Glomerular endothelial cell (primary cell): Measurements from ENCODE around the gene GNG14. TPM values are rescaled to one million over a fixed set of nuclear protein-coding genes. Genes with fewer than 3 reads are reported as not detected.
"Not testable (repeated sequence)": the region's sequence is repeated elsewhere in the genome, so short reads cannot be mapped to it uniquely, and the experiment has no call there.

Experiments used
- DNase-seq: peaks from one replicate; pipeline ENCODE4 v3.0.0-alpha.2; 2011; ENCODE audit warnings: low read depth, low spot score; ENCODE audit errors: extremely low read depth
- total RNA-seq: library from RNA; depleted of rRNA; stranded (reverse); fragments of >200 nt; gene quantifications from 2 replicates; pipeline ENCODE4 v1.2.3, GENCODE V29; 2015

Gene GNG14
- total RNA-seq, 1 donor from 2014 or later, result 2.1 TPM

- DNase-seq, result no peak
Observed at GRCh38 chr19:12695096-12695495, 7.3 kb downstream of the GNG14 start.

DNA sequence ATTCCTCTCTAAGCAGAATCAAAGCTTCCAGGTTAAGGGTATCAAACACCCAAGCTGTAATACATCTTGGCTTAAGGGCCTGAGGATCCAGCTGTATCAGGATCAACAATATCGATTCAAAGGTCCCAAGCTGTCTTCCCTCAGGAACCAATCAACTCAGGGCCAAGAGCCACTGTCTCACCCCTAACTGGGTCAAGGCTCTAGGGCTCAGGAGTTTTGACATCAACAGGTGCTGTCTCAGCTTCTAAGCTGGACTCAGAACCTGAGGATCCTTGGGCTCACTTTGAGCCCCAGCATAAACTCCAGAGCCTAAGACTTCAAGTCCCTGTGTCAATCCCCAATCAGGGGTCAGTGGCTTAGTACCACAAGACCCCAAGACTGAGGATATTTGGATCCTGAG, 7.7 kb downstream of the GNG14 start:
- DNase-seq, result no peak

DNA sequence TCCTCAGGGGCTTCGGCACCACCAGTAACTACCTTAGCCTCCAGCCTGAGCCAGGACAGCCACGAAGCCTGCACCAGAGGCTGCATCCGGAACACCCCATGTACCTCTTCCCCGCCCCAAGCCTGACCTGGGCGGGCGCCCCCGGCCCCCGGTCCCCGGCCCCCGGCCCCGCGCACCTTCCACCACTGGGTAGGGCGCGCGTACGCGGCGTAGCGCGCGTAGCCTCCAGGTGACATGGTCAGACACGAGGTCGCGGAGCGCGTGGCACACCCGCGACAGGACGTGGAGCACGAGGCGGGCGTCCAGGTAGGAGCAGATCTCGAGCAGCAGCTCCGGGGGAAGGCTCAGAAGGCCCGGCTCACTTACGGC, 8.2 kb downstream of the GNG14 start:
- DNase-seq, result no peak

DNA sequence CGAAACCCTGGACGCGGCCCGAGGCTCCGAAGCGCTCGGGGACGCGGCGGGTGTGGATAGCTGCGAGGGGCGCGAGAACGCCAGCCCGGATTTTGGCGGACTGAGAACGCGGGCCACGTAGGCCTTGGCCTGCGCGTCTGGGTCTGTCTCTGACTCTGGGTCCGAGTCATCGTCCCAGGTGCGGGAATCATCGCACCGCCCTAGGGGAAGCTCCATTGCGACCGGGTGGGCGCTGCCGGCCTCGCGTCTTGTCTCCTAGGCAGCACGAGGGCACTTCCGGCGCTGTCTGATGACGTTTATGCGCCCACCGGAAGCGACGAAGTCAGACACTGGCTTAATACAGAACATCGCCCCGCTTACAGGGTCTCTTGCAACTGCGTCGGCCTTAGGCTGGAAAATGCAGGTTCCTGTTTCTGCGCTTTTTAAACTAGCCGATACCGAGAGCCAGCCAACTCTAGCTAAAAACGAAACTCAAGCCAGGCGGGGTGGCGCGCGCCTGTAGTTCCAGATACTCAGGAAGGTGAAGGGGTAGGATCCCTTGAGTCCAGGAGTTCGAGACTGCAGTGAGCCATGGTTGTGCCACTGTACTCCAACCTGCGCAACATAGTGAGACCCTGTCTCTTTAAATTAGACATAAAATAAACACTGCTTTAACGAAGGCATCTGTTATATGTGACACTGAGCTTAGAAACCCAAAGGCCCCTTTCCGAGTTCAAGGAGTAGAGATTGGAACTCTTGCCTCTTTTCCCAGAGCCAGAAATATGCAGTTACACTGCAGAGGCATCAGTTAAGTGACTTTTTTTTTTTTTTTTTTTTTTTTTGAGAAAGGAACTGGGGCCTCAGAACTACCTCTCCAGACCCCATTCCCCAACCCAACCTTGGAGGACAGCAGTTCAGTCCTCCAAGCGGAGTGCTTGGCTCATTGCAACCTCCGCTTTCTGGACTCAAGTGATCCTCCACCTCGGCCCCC, 8.9 kb downstream of the GNG14 start, which contains the start of gene FBXW9:
Gene FBXW9, minus strand, starts transcription at position 266 of the 970 bp plus-strand sequence. Its CDS starts 50 bp downstream, at position 216.
- peak; percentile 73 for DNase-seq

DNA sequence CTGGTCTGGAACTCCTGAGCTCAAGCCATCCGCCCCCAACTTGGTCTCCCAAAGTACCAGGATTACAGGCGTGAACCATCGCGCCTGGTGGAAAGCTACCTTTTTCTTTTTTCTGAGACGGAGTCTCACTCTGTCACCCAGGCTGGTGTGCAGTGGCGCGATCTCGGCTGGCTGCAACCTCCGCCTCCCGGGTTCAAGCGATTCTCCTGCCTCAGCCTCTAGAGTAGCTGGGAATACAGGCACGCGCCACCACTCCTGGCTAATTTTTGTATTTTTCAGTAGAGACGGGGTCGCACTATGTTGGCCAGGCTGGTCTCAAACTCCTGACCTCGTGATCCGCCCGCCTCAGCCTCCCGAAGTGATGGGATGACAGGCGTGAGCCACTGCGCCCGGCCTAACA, 9.6 kb downstream of the GNG14 start:
- not testable (repeated sequence) for DNase-seq

DNA sequence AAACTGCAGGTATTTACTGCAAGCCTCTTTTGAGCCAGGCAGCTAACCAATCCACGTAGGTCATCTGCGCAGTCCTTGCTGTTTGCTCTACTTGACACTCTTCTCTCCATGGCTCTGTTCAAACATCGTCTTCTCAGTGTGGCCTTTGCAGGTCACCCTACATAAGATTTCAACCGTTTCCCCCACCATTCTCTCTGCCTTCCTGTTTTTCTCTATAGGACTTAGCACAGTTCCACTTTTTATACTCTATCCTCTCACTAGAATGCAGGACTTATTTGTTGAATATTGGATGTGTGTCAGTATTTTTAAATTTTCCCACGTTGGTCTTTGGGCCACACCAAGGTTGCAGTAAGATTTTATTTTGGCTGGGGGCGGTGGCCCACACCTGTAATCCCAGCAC, 10.3 kb downstream of the GNG14 start:
- no peak for DNase-seq

- no peak for DNase-seq
Observed at GRCh38 chr19:12701596-12702282, 13.9 kb downstream of the GNG14 start.

DNA sequence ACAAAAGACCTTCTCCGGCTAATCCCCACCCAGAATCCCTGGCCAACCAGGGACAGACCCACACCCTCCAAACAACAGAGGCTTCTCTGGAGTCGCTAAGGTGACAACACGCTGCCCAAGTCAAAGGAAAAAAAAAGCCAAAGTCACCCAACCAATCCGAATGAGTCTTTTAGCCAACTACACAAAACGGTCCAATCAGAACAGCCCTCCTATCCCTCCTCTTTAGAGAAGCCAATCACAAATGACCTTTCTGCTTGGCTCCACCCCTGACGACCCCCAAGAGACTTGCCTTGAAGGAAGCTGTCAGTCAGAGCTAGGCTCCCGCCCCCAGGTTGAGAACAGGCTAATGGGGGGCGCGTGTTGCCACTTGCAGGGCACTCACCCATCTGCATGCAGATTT, 15.2 kb downstream of the GNG14 start:
- DNase-seq, result no peak

DNA sequence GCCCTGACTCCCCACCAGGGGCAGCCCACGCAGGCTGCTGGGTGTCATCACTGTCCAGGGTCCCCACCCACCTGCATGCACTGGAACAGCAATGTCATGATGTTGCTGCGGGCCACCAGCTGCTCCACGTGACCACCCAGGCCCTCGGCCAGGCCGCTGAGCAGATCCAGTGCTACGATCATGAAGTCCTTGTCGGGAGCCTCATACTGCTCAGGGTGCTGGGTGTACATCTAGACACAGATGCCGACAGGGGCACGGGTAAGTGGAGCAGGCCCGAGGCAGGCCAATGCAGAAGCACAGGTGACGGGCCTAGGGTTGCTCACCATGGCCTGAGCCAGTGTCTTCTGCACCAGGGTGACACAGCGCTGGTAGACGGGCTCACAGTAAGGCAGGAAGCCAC, 17.4 kb downstream of the GNG14 start:
- DNase-seq, result no peak

- no peak for DNase-seq
Observed at GRCh38 chr19:12705654-12706331, 18.0 kb downstream of the GNG14 start.

- no peak for DNase-seq
Observed at GRCh38 chr19:12706332-12706718, 18.5 kb downstream of the GNG14 start.

- no peak for DNase-seq
Observed at GRCh38 chr19:12708641-12709040, 20.8 kb downstream of the GNG14 start.

DNA sequence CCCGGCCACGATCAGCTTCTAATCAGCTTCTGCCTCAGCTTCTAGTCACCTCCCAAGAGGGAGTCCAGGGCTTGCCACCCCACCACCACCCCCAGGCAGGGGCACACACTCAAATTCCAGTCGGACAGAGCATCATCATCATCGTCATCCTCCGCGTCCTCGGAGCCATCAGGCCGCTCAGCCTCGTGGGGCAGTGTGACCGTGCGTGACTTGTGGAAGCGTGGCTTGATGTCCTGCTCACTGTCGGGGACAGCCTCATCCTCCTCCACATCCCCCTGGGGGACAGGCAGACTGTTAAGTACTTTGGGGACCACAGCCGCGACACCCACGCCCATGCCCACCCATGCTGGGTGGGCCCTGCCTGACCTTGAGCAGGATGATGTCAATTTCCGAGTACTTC, 23.4 kb downstream of the GNG14 start:
- no peak for DNase-seq

GRCh38 chr19:12712077-12712476, 24.3 kb downstream of the GNG14 start:
- DNase-seq, result not testable (repeated sequence)

DNA sequence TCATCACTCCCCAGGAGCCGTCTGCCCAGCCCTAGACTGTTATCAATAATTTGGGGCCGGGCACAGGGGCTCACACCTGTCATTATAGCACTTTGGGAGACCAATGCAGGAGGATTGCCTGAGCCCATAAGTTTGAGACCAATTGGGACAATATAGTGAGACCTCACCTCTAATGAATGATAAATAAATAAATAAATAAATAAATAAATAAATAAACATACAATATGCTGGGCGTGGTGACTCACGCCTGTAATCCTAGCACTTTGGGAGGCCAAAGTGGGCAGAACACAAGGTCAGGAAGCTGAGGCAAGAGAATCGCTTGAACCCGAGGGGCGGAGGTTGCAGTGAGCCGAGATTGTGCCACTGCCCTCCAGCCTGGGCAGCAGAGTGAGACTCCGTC, 25.5 kb downstream of the GNG14 start:
- not testable (repeated sequence) for DNase-seq

GRCh38 chr19:12715102-12715501, 27.3 kb downstream of the GNG14 start:
- DNase-seq, result no peak

DNA sequence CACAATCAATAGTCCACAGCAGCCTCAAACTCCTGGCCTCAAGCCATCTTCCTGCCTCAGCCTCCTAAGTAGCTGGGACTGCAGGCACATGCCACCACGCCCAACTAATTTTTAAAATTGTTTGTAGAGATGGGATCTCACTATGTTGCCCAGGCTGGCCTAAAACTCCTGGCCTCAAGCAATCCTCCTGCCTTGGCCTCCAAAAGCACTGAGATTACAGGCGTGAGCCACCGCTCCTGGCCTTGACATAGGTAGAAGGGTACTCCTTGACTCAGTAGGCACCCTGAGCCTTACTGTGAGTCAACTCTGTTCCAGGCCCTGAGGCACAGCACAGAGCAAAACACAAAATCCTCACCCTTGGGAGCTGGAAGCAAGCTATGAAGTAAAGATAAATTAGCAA, 28.1 kb downstream of the GNG14 start:
- no peak for DNase-seq

- no peak for DNase-seq
Observed at GRCh38 chr19:12720296-12720695, 32.5 kb downstream of the GNG14 start.

GRCh38 chr19:12720851-12721655, 33.3 kb downstream of the GNG14 start:
- no peak for DNase-seq
